HepG2 (cell line): Measurements from ENCODE around the gene DKKL1. TPM values are rescaled to one million over a fixed set of nuclear protein-coding genes. Genes with fewer than 3 reads are reported as not detected.

Experiments used
- EHMT2 ChIP-seq: fragments of 200-600 bp; sonication (generic); IDR thresholded peaks from 2 replicates; pipeline ENCODE4 v1.7.0; 2017; ENCODE audit warnings: antibody characterized with exemption, low read depth, low read length, borderline replicate concordance
- FOSL1 ChIP-seq: sonication (generic); formaldehyde crosslinking; IDR thresholded peaks from 2 replicates; pipeline ENCODE4 v1.9.0; 2021; ENCODE audit warnings: missing genetic modification reagents, borderline replicate concordance
- FOXM1 ChIP-seq: sonication (generic); formaldehyde crosslinking; IDR thresholded peaks from 2 replicates; pipeline ENCODE4 v1.5.0; 2020; ENCODE audit warnings: missing genetic modification reagents
- MYC ChIP-seq: sonication (generic); formaldehyde crosslinking; IDR thresholded peaks from 2 replicates; pipeline ENCODE4 v1.9.0; 2021; ENCODE audit warnings: missing genetic modification reagents, borderline replicate concordance
- NFIC ChIP-seq: IDR thresholded peaks from 2 replicates; pipeline ENCODE4 v1.6.1; 2012; ENCODE audit warnings: mild to moderate bottlenecking, low read length, inconsistent platforms
- TCF7 ChIP-seq: sonication (generic); IDR thresholded peaks from 2 replicates; pipeline ENCODE4 v1.6.1; 2016; ENCODE audit warnings: antibody characterized with exemption, low read depth
- ZMYM3 ChIP-seq: sonication (generic); formaldehyde crosslinking; IDR thresholded peaks from 2 replicates; pipeline ENCODE4 v1.5.1; 2020; ENCODE audit warnings: mild to moderate bottlenecking, missing genetic modification reagents
- ZNF441 ChIP-seq: sonication (generic); formaldehyde crosslinking; IDR thresholded peaks from 2 replicates; pipeline ENCODE4 v1.7.0; 2021; ENCODE audit warnings: missing genetic modification reagents, borderline replicate concordance
- ZNF563 ChIP-seq: sonication (generic); formaldehyde crosslinking; IDR thresholded peaks from 2 replicates; pipeline ENCODE4 v1.8.0; 2022; ENCODE audit warnings: mild to moderate bottlenecking, moderate library complexity, missing genetic modification reagents
- ZNF7 ChIP-seq: IDR thresholded peaks from 2 replicates; pipeline ENCODE4 v1.6.1; 2016; ENCODE audit warnings: missing biosample characterization, missing genetic modification reagents
- ZNF839 ChIP-seq: sonication (generic); formaldehyde crosslinking; IDR thresholded peaks from 2 replicates; pipeline ENCODE4 v1.4.0; 2020; ENCODE audit warnings: missing genetic modification reagents, mild to moderate bottlenecking, borderline replicate concordance
- ZZZ3 ChIP-seq: sonication (generic); formaldehyde crosslinking; IDR thresholded peaks from 2 replicates; pipeline ENCODE4 v1.4.0; 2020; ENCODE audit warnings: missing genetic modification reagents, mild to moderate bottlenecking, borderline replicate concordance
- polyA plus RNA-seq, 8 experiments: library from polyadenylated mRNA; depleted of rRNA in 3 of 8; stranded (reverse) in 7 of 8; unstranded in 1 of 8; fragments of >200 nt; fragmentation: Illumina TruSeq in 4 of 8; extraction: Trizol in 4 of 8; gene quantifications; 2 replicates each; pipeline versions ENCODE4 v1.2.1 to v1.2.3, GENCODE V29; 2011 to 2016; ENCODE audit warnings: low read depth in 4 of 8, missing spikeins in 1 of 8, mixed read lengths in 1 of 8; ENCODE audit not compliant: insufficient read depth in 1 of 8
- total RNA-seq, 5 experiments: library from RNA; depleted of rRNA; stranded (reverse); fragments of >200 nt; fragmentation: Illumina TruSeq; extraction: Trizol; gene quantifications; 2 replicates each; pipeline ENCODE4 v1.2.3, GENCODE V29; 2016; ENCODE audit warnings: low read depth in 1 of 5
- TF ChIP-seq, protein P1 (sequence below): sonication (generic); formaldehyde crosslinking; IDR thresholded peaks from 2 replicates; pipeline ENCODE4 v1.4.0; 2020; ENCODE audit warnings: missing genetic modification reagents, borderline replicate concordance
- TF ChIP-seq, protein P2 (sequence below): sonication (generic); formaldehyde crosslinking; IDR thresholded peaks from 2 replicates; pipeline ENCODE4 v1.4.0; 2020; ENCODE audit warnings: mild to moderate bottlenecking, missing genetic modification reagents
- TF ChIP-seq, protein P3 (sequence below): sonication (generic); formaldehyde crosslinking; IDR thresholded peaks from 2 replicates; pipeline ENCODE4 v1.9.0; 2021; ENCODE audit warnings: missing genetic modification reagents, mild to moderate bottlenecking, borderline replicate concordance
- TF ChIP-seq, protein P4 (sequence below): sonication (generic); formaldehyde crosslinking; IDR thresholded peaks from 2 replicates; pipeline ENCODE4 v1.8.0; 2022; ENCODE audit warnings: mild to moderate bottlenecking, missing genetic modification reagents, borderline replicate concordance
- TF ChIP-seq, protein P5 (sequence below): sonication (generic); formaldehyde crosslinking; IDR thresholded peaks from 2 replicates; pipeline ENCODE4 v1.4.0; 2020; ENCODE audit warnings: missing genetic modification reagents, borderline replicate concordance

Gene DKKL1
- total and polyA plus RNA-seq, 2 of the 13 experiments (the other 11 are each of a cell fraction or from before 2014, with no cell fraction given): 0.30 to 0.31 TPM

DNA sequence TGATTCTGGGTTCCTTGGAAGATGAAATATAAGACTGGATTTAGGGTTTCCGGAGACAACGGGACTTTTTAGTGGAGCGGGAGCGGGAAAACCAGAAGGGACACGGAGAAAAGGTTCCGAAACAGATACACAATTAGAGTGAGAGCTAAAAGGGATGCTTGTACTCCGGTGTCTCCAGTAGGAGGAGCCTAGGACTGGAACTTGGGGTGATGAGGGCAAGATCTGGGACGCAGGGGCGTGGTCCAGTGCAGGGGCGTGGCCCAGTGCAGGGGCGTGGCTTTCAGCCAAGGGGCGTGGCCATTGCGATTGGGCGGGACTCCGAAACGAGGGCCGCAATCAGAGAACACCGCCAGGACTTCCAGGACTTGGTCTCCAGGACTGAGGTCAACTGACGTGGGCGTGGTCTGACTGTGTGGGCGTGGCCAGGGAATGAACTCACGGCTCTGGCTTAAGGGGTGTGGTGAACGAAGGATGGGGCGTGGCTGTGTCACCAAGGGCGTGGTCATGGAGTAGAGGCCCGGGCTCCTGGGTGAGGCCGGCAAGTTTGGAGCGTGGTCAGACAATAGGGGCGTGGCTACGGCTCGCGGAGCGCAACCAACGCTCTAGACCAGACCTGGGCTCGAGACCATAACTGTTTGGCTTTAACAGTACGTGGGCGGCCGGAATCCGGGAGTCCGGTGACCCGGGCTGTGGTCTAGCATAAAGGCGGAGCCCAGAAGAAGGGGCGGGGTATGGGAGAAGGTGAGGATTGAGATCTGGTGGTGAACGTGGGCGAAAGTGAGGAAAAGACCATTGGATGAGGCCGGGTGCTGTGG, at the start of gene DKKL1 (continued):
- TF ChIP-seq, protein P1, sequence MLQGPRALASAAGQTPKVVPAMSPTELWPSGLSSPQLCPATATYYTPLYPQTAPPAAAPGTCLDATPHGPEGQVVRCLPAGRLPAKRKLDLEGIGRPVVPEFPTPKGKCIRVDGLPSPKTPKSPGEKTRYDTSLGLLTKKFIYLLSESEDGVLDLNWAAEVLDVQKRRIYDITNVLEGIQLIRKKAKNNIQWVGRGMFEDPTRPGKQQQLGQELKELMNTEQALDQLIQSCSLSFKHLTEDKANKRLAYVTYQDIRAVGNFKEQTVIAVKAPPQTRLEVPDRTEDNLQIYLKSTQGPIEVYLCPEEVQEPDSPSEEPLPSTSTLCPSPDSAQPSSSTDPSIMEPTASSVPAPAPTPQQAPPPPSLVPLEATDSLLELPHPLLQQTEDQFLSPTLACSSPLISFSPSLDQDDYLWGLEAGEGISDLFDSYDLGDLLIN: no peak
- TF ChIP-seq, protein P2, sequence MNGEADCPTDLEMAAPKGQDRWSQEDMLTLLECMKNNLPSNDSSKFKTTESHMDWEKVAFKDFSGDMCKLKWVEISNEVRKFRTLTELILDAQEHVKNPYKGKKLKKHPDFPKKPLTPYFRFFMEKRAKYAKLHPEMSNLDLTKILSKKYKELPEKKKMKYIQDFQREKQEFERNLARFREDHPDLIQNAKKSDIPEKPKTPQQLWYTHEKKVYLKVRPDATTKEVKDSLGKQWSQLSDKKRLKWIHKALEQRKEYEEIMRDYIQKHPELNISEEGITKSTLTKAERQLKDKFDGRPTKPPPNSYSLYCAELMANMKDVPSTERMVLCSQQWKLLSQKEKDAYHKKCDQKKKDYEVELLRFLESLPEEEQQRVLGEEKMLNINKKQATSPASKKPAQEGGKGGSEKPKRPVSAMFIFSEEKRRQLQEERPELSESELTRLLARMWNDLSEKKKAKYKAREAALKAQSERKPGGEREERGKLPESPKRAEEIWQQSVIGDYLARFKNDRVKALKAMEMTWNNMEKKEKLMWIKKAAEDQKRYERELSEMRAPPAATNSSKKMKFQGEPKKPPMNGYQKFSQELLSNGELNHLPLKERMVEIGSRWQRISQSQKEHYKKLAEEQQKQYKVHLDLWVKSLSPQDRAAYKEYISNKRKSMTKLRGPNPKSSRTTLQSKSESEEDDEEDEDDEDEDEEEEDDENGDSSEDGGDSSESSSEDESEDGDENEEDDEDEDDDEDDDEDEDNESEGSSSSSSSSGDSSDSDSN (CRISPR knock-in tag): peak; percentile 14; the same call in 1 of the 2 replicates
- TF ChIP-seq ZNF839 (CRISPR knock-in tag): no peak
- TF ChIP-seq FOXM1 (CRISPR knock-in tag): no peak
- no peak for TF ChIP-seq ZNF7 (CRISPR knock-in tag)
- TF ChIP-seq MYC (CRISPR knock-in tag): peak; percentile 32; the same call in 1 of the 2 replicates
- TF ChIP-seq FOSL1 (CRISPR knock-in tag): no peak
- peak; percentile 76; the same call in 1 of the 2 replicates for TF ChIP-seq ZNF563 (CRISPR knock-in tag)
- TF ChIP-seq NFIC: no peak
- no peak for TF ChIP-seq ZZZ3 (CRISPR knock-in tag)
- TF ChIP-seq TCF7: no peak
- no peak for TF ChIP-seq ZNF441 (CRISPR knock-in tag)
- TF ChIP-seq ZMYM3 (CRISPR knock-in tag): no peak
- no peak for TF ChIP-seq EHMT2
- TF ChIP-seq, protein P3, sequence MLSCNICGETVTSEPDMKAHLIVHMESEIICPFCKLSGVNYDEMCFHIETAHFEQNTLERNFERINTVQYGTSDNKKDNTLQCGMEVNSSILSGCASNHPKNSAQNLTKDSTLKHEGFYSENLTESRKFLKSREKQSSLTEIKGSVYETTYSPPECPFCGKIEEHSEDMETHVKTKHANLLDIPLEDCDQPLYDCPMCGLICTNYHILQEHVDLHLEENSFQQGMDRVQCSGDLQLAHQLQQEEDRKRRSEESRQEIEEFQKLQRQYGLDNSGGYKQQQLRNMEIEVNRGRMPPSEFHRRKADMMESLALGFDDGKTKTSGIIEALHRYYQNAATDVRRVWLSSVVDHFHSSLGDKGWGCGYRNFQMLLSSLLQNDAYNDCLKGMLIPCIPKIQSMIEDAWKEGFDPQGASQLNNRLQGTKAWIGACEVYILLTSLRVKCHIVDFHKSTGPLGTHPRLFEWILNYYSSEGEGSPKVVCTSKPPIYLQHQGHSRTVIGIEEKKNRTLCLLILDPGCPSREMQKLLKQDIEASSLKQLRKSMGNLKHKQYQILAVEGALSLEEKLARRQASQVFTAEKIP (CRISPR knock-in tag): no peak
- TF ChIP-seq, protein P4, sequence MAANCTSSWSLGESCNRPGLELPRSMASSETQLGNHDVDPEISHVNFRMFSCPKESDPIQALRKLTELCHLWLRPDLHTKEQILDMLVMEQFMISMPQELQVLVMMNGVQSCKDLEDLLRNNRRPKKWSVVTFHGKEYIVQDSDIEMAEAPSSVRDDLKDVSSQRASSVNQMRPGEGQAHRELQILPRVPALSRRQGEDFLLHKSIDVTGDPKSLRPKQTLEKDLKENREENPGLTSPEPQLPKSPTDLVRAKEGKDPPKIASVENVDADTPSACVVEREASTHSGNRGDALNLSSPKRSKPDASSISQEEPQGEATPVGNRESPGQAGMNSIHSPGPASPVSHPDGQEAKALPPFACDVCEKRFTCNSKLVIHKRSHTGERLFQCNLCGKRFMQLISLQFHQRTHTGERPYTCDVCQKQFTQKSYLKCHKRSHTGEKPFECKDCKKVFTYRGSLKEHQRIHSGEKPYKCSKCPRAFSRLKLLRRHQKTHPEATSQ (CRISPR knock-in tag): no peak
- TF ChIP-seq, protein P5, sequence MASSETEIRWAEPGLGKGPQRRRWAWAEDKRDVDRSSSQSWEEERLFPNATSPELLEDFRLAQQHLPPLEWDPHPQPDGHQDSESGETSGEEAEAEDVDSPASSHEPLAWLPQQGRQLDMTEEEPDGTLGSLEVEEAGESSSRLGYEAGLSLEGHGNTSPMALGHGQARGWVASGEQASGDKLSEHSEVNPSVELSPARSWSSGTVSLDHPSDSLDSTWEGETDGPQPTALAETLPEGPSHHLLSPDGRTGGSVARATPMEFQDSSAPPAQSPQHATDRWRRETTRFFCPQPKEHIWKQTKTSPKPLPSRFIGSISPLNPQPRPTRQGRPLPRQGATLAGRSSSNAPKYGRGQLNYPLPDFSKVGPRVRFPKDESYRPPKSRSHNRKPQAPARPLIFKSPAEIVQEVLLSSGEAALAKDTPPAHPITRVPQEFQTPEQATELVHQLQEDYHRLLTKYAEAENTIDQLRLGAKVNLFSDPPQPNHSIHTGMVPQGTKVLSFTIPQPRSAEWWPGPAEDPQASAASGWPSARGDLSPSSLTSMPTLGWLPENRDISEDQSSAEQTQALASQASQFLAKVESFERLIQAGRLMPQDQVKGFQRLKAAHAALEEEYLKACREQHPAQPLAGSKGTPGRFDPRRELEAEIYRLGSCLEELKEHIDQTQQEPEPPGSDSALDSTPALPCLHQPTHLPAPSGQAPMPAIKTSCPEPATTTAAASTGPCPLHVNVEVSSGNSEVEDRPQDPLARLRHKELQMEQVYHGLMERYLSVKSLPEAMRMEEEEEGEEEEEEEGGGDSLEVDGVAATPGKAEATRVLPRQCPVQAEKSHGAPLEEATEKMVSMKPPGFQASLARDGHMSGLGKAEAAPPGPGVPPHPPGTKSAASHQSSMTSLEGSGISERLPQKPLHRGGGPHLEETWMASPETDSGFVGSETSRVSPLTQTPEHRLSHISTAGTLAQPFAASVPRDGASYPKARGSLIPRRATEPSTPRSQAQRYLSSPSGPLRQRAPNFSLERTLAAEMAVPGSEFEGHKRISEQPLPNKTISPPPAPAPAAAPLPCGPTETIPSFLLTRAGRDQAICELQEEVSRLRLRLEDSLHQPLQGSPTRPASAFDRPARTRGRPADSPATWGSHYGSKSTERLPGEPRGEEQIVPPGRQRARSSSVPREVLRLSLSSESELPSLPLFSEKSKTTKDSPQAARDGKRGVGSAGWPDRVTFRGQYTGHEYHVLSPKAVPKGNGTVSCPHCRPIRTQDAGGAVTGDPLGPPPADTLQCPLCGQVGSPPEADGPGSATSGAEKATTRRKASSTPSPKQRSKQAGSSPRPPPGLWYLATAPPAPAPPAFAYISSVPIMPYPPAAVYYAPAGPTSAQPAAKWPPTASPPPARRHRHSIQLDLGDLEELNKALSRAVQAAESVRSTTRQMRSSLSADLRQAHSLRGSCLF (CRISPR knock-in tag): no peak
